ENCODE results near the gene FAM53B.

FAM53B gene

DNA sequence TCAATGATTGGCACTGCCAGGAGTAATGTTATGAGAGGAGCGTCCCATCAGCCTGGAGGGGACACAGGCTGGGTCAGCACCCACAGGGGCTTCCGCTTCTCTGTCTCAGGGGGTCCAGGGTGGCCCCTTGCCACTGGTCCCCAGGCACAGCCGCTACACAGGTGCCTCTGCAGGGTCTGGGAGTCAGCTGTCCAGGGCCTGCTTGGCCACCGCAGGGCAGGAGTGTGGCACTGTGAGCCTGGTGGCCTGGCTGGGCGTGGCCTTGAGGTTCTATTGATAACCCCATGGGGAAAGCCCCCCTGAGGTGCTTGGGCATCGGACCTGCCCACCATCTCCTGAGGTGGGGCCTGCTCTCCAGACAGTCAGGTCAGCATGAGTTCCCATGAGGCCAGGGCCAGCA lies 146.0 kb downstream of the FAM53B start:
- H3K9ac ChIP-seq (ENCODE audit: low read length) = no peak overlapping the region
- no peaks in the 10 kb centered on the region for H3K27me3 ChIP-seq (replicated peaks; ENCODE audit: insufficient read depth, low read length)
- DNase-seq = no peak
- no peak overlapping the region for H2AFZ ChIP-seq (ENCODE audit: low read length)
- H3K27ac ChIP-seq (ENCODE audit: low read length) = no peak overlapping the region
- H3F3A ChIP-seq (ENCODE audit: insufficient read depth, low read length) = no peaks in the 10 kb centered on the region
- no peaks in the 10 kb centered on the region for H3K36me3 ChIP-seq (replicated peaks; ENCODE audit: insufficient read depth, low read length)
- H3K9me3 ChIP-seq (replicated peaks; ENCODE audit: insufficient read depth, low read length) = no peaks in the 10 kb centered on the region
- H4K20me1 ChIP-seq (ENCODE audit: insufficient read depth, low read length) = no peaks in the 10 kb centered on the region
- TF ChIP-seq EZH2phosphoT487 (IDR thresholded peaks at IDR 0.05; ENCODE audit: low read length) (no peak), EZH2 (optimal IDR thresholded peaks at IDR 0.05; ENCODE audit: low read depth, low read length) (no peak)
- TF ChIP-seq, protein P1, sequence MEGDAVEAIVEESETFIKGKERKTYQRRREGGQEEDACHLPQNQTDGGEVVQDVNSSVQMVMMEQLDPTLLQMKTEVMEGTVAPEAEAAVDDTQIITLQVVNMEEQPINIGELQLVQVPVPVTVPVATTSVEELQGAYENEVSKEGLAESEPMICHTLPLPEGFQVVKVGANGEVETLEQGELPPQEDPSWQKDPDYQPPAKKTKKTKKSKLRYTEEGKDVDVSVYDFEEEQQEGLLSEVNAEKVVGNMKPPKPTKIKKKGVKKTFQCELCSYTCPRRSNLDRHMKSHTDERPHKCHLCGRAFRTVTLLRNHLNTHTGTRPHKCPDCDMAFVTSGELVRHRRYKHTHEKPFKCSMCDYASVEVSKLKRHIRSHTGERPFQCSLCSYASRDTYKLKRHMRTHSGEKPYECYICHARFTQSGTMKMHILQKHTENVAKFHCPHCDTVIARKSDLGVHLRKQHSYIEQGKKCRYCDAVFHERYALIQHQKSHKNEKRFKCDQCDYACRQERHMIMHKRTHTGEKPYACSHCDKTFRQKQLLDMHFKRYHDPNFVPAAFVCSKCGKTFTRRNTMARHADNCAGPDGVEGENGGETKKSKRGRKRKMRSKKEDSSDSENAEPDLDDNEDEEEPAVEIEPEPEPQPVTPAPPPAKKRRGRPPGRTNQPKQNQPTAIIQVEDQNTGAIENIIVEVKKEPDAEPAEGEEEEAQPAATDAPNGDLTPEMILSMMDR (IDR thresholded peaks at IDR 0.05; ENCODE audit: low read length) = no peak
- no peak overlapping the region for H3K4me3 ChIP-seq (ENCODE audit: low read length)
- H3K79me2 ChIP-seq (ENCODE audit: low read length) = no peaks in the 10 kb centered on the region
- H3K4me2 ChIP-seq (ENCODE audit: low read depth, low read length) = no peak overlapping the region
- H3K4me1 ChIP-seq (ENCODE audit: low read length) = no peaks in the 10 kb centered on the region
- no peaks in the 10 kb centered on the region for H3K9me2 ChIP-seq (replicated peaks; ENCODE audit: insufficient read depth, low read length)

GRCh38 chr10:124597846-124598165 lies 146.4 kb downstream of the FAM53B start:
- H3K4me2 ChIP-seq (ENCODE audit: low read depth, low read length) = no peak overlapping the region
- H2AFZ ChIP-seq (ENCODE audit: low read length) = no peak overlapping the region
- no peaks in the 10 kb centered on the region for H3F3A ChIP-seq (ENCODE audit: insufficient read depth, low read length)
- DNase-seq = no peak
- no peaks in the 10 kb centered on the region for H4K20me1 ChIP-seq (ENCODE audit: insufficient read depth, low read length)
- no peak overlapping the region for H3K27ac ChIP-seq (ENCODE audit: low read length)
- H3K9me3 ChIP-seq (replicated peaks; ENCODE audit: insufficient read depth, low read length) = no peaks in the 10 kb centered on the region
- TF ChIP-seq EZH2phosphoT487 (IDR thresholded peaks at IDR 0.05; ENCODE audit: low read length) (no peak), EZH2 (optimal IDR thresholded peaks at IDR 0.05; ENCODE audit: low read depth, low read length) (no peak)
- TF ChIP-seq, protein P1 (IDR thresholded peaks at IDR 0.05; ENCODE audit: low read length) = no peak
- H3K4me1 ChIP-seq (ENCODE audit: low read length) = no peaks in the 10 kb centered on the region
- H3K9me2 ChIP-seq (replicated peaks; ENCODE audit: insufficient read depth, low read length) = no peaks in the 10 kb centered on the region
- no peak overlapping the region for H3K4me3 ChIP-seq (ENCODE audit: low read length)
- no peaks in the 10 kb centered on the region for H3K36me3 ChIP-seq (replicated peaks; ENCODE audit: insufficient read depth, low read length)
- H3K79me2 ChIP-seq (ENCODE audit: low read length) = no peaks in the 10 kb centered on the region
- no peaks in the 10 kb centered on the region for H3K27me3 ChIP-seq (replicated peaks; ENCODE audit: insufficient read depth, low read length)
- no peak overlapping the region for H3K9ac ChIP-seq (ENCODE audit: low read length)

DNA sequence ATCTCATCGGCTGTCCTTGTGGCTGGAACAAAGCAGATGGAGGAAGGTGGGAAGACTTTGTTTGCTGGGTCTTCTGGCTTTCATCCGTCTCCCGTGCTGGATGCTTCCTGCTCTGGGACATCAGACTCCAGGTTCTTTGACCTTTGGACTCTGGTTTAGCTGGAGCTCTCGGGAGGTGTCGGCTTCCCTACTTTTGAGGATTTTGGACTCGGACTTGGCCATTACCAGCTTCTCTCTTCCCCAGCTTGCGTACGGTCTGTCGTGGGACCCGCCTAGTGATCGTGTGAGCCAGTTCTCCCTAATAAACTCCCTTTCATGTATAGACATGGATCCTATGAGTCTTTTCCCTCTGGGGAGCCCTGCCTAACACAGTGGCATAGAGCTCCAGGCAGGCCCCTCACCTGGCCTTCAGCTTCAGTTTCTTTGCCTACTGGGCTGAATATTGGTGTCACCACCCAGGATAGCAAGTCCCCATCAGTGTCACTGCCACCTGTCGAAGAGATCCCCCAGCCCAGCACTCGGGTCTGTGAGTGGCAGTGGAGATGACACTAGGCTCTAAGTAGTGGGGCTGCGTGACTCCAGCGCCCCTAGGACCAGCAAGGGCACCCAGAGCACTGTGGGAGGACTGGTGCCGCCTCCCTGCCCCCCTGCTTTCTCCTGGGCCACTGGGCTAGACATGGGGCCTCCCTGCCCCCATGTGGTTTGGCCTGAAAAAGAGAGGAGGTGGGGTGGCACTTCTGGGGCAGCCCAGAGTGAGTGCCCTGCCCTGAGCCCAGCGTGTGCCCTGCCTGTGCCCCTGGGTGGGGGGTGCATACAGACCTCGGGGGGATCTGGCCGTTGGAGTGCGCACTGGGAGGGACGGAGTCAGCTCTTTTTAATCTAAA lies 147.0 kb downstream of the FAM53B start:
- Histone ChIP-seq H3K79me2 (ENCODE audit: low read length) (no peaks in the 10 kb centered on the region), H3K27me3 (replicated peaks; ENCODE audit: insufficient read depth, low read length) (peaks cover 5% of the 10 kb centered on the region; the same call in 1 of the 2 replicates), H3F3A (ENCODE audit: insufficient read depth, low read length) (no peaks in the 10 kb centered on the region), H3K9me2 (replicated peaks; ENCODE audit: insufficient read depth, low read length) (no peaks in the 10 kb centered on the region), H3K36me3 (replicated peaks; ENCODE audit: insufficient read depth, low read length) (no peaks in the 10 kb centered on the region), H3K9me3 (replicated peaks; ENCODE audit: insufficient read depth, low read length) (no peaks in the 10 kb centered on the region), H3K4me2 (ENCODE audit: low read depth, low read length) (no peak overlapping the region), H3K9ac (ENCODE audit: low read length) (no peak overlapping the region), H4K20me1 (ENCODE audit: insufficient read depth, low read length) (no peaks in the 10 kb centered on the region), H3K4me1 (ENCODE audit: low read length) (no peaks in the 10 kb centered on the region), H2AFZ (ENCODE audit: low read length) (no peak overlapping the region), H3K4me3 (ENCODE audit: low read length) (no peak overlapping the region), H3K27ac (ENCODE audit: low read length) (no peak overlapping the region)
- TF ChIP-seq EZH2 (optimal IDR thresholded peaks at IDR 0.05; ENCODE audit: low read depth, low read length) = no peak
- no peak for TF ChIP-seq EZH2phosphoT487 (IDR thresholded peaks at IDR 0.05; ENCODE audit: low read length)
- DNase-seq = no peak

All from MM.1S (cell line).